GM12874 (cell line): ENCODE data around the gene CD81.

ENCODE experiments used
- TF ChIP-seq, protein P1 (sequence below): IDR thresholded peaks from 2 replicates; pipeline ENCODE4 v1.5.1; 2011; ENCODE audit warnings: low read depth, mild to moderate bottlenecking, control low read depth, low read length, moderate library complexity; ENCODE audit not compliant: insufficient read depth

CD81 gene

DNA sequence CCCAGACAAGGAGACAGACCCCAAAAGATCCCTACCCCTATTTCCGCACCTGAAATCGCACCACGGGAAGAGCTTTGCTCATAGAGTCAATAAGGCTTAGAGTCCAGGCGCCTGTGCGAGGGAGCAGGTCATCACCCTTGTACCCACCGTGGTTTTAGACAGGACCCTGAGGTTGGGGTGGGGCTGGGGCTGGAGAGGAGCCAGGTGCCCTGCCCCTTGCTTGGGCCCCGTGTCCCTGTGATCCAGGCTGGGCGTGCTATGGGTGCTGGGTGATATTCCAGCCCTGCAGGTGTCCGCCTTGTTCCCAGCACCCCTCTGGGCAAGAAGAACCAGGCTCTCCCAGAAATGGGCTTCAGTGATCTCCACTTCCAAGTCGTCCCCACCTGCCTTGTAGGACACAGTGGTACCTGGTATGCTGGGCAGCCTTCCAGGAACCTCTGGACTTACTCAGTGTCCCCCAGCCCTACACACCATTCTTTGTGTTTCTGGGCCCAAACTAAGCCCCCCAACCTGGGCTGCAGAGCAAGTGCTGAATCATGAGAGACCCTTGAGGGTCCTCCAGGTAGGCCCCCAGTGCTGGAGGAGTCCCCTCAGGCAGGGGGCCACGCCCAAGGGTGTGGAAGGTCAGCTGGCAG, 4.5 kb downstream of the CD81 start:
- TF ChIP-seq, protein P1, sequence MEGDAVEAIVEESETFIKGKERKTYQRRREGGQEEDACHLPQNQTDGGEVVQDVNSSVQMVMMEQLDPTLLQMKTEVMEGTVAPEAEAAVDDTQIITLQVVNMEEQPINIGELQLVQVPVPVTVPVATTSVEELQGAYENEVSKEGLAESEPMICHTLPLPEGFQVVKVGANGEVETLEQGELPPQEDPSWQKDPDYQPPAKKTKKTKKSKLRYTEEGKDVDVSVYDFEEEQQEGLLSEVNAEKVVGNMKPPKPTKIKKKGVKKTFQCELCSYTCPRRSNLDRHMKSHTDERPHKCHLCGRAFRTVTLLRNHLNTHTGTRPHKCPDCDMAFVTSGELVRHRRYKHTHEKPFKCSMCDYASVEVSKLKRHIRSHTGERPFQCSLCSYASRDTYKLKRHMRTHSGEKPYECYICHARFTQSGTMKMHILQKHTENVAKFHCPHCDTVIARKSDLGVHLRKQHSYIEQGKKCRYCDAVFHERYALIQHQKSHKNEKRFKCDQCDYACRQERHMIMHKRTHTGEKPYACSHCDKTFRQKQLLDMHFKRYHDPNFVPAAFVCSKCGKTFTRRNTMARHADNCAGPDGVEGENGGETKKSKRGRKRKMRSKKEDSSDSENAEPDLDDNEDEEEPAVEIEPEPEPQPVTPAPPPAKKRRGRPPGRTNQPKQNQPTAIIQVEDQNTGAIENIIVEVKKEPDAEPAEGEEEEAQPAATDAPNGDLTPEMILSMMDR: no peak

DNA sequence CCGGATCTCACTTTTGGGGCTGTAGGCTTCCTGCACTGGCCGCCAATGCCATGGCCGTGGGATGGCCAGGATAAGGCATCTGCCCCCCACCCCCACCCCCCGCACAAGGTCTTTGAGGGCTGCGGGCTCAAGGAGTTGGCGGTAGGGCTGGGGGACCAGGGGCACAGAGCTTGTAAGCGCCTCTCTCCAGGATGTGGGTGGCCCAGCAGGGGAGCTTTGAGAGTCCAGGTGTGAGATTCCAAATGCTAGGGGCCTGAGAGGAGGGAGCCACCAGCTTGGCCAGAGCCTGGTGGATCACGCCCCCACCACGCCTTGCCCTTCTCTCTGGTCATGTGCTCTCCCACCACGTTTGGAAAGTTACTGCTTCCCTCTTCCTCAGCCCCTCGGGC, 5.0 kb downstream of the CD81 start:
- TF ChIP-seq, protein P1: no peak

DNA sequence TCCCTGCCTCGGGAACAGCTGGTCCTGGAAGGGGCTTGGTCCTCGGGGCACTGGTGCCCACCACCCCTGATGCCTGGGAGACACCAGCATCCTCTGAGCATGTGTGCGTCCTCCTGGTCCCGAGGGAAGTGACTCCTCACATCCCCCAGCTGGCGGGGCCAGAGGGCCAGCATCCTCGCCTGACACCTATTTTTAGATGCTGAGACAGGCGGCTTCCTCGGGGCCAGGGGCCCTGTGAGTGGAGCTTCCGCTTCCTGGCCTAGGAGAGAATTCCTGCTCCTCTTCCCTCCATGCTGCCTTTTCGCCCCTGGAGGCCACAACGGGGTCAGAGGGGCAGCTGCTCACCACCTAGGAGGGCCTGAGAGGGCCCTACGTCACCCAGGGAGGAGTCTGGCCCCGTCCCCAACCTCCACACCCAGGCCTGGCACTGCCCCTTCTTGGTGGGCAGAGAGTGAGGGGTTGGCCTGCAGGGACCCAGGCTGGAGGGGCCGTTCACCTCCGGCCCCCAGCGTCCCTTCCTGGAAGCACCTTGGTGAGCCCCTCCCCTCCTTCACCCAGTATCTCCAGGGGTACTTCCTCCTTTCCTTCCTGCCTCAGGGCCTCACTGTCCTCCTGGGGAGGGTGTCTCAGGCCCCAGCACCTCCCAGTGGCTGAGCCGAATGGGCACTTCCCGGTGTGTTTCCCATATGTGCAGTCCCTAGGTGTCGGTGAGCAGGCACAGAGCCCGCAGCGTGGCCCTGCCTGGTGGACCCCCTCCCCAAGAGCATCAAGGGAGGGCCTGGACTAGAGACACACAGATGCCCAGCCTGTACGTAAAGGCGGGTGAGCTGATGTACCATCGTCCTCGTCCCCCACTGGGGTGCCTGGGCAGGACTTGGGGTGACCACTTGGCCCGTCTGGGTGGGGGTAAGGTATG, 6.1 kb downstream of the CD81 start:
- TF ChIP-seq, protein P1: no peak

DNA sequence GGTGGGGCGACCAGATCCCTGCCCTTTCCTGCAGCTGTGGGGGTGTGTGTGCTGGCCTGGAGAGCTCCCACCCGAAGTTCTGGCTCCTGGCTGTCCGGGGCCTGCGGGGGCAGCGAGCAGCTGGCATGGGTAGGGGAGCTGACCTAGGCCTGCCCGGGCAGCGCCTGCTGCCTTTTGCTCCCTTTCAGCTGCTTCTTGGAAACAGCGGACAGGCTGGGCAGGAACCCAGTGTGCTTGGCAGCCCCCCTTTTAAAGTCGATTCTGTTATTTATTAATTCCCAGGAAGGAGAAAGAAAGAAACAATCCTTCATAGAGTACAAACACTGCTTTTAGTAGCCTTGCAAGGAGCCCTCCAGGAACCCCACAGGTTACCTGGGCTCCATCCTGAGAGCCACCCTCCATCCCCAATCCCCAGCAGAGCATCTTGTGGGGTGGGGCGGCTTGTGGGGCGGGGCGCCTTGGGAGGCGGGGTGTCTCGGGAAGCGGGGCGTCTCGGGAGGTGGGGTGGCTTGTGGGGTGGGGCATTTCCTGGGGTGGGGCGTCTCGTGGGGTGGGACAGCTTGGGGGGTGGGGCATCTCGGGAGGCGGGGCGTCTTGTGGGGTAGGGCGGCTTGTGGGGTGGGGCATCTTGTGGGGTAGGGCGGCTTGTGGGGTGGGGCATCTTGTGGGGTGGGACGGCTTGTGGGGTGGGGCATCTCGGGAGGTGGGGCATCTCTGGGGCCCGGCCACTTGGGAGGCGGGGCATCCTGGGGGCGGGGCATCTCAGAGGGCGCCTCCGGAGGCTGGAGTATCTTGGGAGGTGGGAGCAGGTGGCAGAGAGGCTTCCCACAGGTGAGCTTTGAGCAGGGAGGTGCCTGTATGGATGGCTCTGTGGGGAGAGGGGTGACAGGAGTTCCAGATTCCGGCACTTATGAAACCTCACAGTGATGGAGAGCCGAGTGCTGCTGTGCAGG, 7.0 kb downstream of the CD81 start:
- TF ChIP-seq, protein P1: no peak

DNA sequence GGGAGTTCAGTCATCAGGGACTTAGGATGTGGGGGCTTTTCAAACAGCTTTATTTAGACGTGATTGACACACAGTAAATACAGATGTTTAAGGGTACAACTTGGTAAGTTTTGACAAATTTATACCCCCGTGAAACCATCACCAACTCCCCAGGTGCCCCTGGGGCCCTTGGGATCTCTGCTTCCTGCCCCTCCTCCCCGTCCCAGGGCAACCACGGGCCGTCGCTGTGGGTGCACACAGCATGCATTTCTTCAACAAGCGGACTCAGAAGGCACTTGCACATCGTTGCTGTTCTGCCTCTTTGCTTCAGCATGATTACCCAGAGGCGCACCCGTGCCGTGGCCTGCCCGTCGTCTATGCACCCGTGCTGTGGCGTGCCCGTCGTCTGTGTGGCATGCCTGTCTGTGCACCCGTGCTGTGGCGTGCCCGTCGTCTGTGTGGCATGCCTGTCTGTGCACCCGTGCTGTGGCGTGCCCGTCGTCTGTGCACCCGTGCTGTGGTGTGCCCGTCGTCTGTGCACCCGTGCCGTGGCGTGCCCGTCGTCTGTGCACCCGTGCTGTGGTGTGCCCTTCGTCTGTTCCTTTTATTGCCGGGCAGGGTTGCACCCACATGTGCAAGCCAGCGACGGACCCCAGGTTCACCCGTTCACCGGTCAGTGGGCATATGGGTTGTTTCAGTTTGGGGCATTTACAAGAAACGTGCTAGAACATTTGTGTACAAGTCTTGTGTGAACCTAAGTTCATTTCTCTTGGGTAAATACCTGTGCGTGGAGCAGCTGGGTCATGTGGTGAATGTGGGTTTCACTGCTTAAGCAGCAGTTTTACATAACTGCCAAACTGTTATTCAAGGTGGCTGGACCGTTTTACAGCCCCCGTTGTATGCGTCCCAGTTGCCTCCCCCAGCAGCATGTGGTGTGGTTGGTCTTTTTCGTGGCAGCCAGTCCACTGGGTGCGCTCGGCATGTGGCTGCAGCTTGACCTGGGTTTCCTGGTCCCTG, 8.3 kb downstream of the CD81 start:
- TF ChIP-seq, protein P1: no peak

DNA sequence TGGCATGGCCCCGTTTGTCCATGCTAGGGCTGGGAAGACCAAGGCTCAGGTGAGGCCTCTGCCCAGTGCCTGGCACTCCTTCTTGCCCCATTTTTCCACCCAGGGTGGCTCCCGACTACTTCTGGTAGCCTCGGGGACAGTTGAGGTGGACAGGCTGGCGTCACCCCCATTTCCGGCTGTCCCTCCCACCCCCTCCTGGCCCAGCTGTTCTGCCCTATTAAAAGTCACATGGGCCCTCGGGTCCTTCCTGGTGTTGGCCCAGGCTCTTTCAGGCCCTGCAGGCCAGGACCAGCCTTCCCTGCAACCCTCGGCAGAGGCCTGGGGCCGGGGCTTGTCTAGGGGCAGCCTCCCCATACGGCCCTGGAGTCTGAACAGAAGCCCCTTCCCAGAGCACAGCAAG, 9.5 kb downstream of the CD81 start:
- TF ChIP-seq, protein P1: no peak
